Pancreas (tissue), 10 donors: ENCODE results near the gene CLCN4. TPM values are rescaled to one million over a fixed set of nuclear protein-coding genes. Genes with fewer than 3 reads are reported as not detected.

Source experiments
- ATAC-seq, 4 donors: fragments of 200-7000 bp; cut with Tn5 transposase; one replicate each; pipeline versions ENCODE4 v1.8.0 to v1.9.1; 2020; ENCODE audit warnings: mild to moderate bottlenecking in 4 of 4, moderate library complexity in 4 of 4
- DNase-seq, 6 donors: peaks; one replicate each; pipeline ENCODE4 v3.0.0-alpha.2; 2020
- FAIRE-seq: peaks from 2 replicates; lab custom pipeline; 2012; peaks lifted over from hg19 to GRCh38; lab: Jason Lieb, UNC
- H3K27ac ChIP-seq, 4 donors: fragments of 200-600 bp; sonication (generic); 1 replicate in 3 of 4; 2 replicates in 1 of 4; pipeline versions ENCODE4 v1.5.0 to v1.8.0; 2020
- H3K27me3 ChIP-seq, 4 donors: fragments of 200-600 bp; one replicate each; pipeline ENCODE4 v1.8.0; 2021
- H3K36me3 ChIP-seq, 3 donors: fragments of 200-600 bp; sonication (generic) in 1 of 3; one replicate each; pipeline versions ENCODE4 v1.5.0 to v1.8.0; 2020 to 2021
- H3K4me1 ChIP-seq, 3 donors: fragments of 200-600 bp; one replicate each; pipeline ENCODE4 v1.8.0; 2021
- H3K4me3 ChIP-seq, 4 donors: fragments of 200-600 bp; sonication (generic) in 2 of 4; one replicate each; pipeline versions ENCODE4 v1.5.0 to v1.8.0; 2020 to 2021
- H3K9me3 ChIP-seq, 4 donors: fragments of 200-600 bp; one replicate each; pipeline ENCODE4 v1.8.0; 2021
- CTCF ChIP-seq, 4 donors: fragments of 200-600 bp; sonication (generic) in 3 of 4; IDR thresholded peaks; one replicate each; pipeline versions ENCODE4 v1.5.0 to v1.8.0; 2021; ENCODE audit warnings: antibody characterized with exemption in 4 of 4
- WGBS, 2 donors: extraction: QIAGEN DNeasy Blood & Tissue Kit; methylation state at CpG; one replicate each; pipeline ENCODE4 v1.1.7; 2013; 5-methylcytosine and 5-hydroxymethylcytosine counted together
- intact Hi-C, 3 donors: fragments of 100-400 bp; cut with DNase I; formaldehyde crosslinking; loops; one replicate each; pipeline versions ENCODE4 v1.11.1 to v1.14.2; 2022
- polyA plus RNA-seq, 2 donors: library from polyadenylated mRNA; stranded (reverse); fragments of 200-250 nt; gene quantifications; one replicate each; pipeline ENCODE4 v1.2.3, GENCODE V29; 2013
- total RNA-seq, 6 donors: library from RNA; stranded (reverse); fragmentation: NEBNext Ultra II Directional in 4 of 6; extraction: Animal tissue kit (Norgen Biotek cat#: 25700) in 4 of 6; gene quantifications; one replicate each; pipeline versions ENCODE4 v1.2.1 to v1.2.4, GENCODE V29; 2021 to 2023
- donor health status: healthy with polysubstance abuse.
- donor health status: DM: no; HTN: no; CAD: no; lungs with moderate emphysema.
- donor health status: DM: no; HTN: no; CAD: no.
- donor health status: control.
- donor health status: control.
- donor health status: Bipolar disorder and iron deficiency.
- donor health status: DM: yes; HTN: yes; CAD: no.
- donor health status: DM: no; HTN: no; CAD: no.
- donor health status: DM: no; HTN: no; CAD: no.
- donor health status: DM: yes; HTN: yes; CAD: no.

CLCN4 gene
- total and polyA plus RNA-seq, 8 donors: 0.57 to 4.0 (median 2.4) TPM

GRCh38 chrX:10120331-10120730 is 36.4 kb upstream of the CLCN4 start:
- Histone ChIP-seq H3K36me3 (no peaks in the 10 kb centered on the region), H3K4me3 (no peak overlapping the region), H3K9me3 (no peaks in the 10 kb centered on the region), H3K27ac (no peak overlapping the region), H3K4me1 (no peaks in the 10 kb centered on the region), H3K27me3 (no peaks in the 10 kb centered on the region)
- WGBS, 2 donors: 33 to 61% methylated on average over 8 of the region's 8 CpGs
- TF ChIP-seq CTCF (IDR thresholded peaks at IDR 0.05): no peak
- intact Hi-C loops: no loop called here
- no peak for FAIRE-seq
- no peak for ATAC-seq
- no peak for DNase-seq

GRCh38 chrX:10120828-10121227 is 35.9 kb upstream of the CLCN4 start:
- no peak overlapping the region for H3K4me3 ChIP-seq
- no peak overlapping the region for H3K27ac ChIP-seq
- intact Hi-C loops: no loop called here
- FAIRE-seq (no peak), ATAC-seq (no peak), DNase-seq (no peak)
- no peaks in the 10 kb centered on the region for H3K27me3 ChIP-seq
- TF ChIP-seq CTCF (IDR thresholded peaks at IDR 0.05): no peak
- H3K4me1 ChIP-seq: no peaks in the 10 kb centered on the region
- H3K9me3 ChIP-seq: no peaks in the 10 kb centered on the region
- WGBS, 2 donors: 86 to 88% methylated on average over 7 of the region's 7 CpGs
- H3K36me3 ChIP-seq: no peaks in the 10 kb centered on the region

- H3K27ac ChIP-seq: no peak overlapping the region
- ATAC-seq: no peak
- no peak overlapping the region for H3K4me3 ChIP-seq
- H3K9me3 ChIP-seq: no peaks in the 10 kb centered on the region
- DNase-seq: no peak
- FAIRE-seq: no peak
- no peaks in the 10 kb centered on the region for H3K27me3 ChIP-seq
- no peak for TF ChIP-seq CTCF (IDR thresholded peaks at IDR 0.05)
- H3K36me3 ChIP-seq: no peaks in the 10 kb centered on the region
- 83 to 84% methylated on average over 9 of the region's 9 CpGs for WGBS, 2 donors
- intact Hi-C loops: no loop called here
- H3K4me1 ChIP-seq: no peaks in the 10 kb centered on the region
Measured at GRCh38 chrX:10121787-10122186, 35.0 kb upstream of the CLCN4 start.

GRCh38 chrX:10124506-10125247 is 32.1 kb upstream of the CLCN4 start:
- WGBS, 2 donors: 90 to 94% methylated on average over 20 of the region's 20 CpGs
- H3K27me3 ChIP-seq: no peaks in the 10 kb centered on the region
- no peak for ATAC-seq

More at GRCh38 chrX:10124506-10125247, 32.1 kb upstream of the CLCN4 start:
- H3K27ac ChIP-seq: no peak overlapping the region
- H3K4me3 ChIP-seq: no peak overlapping the region
- TF ChIP-seq CTCF (IDR thresholded peaks at IDR 0.05): no peak
- FAIRE-seq (no peak), DNase-seq (no peak)
- intact Hi-C loops: no loop called here
- H3K9me3 ChIP-seq: no peaks in the 10 kb centered on the region
- no peaks in the 10 kb centered on the region for H3K36me3 ChIP-seq
- H3K4me1 ChIP-seq: no peaks in the 10 kb centered on the region
